K562 (cell line): Measurements from ENCODE around the gene DNASE1L1. TPM values are rescaled to one million over a fixed set of nuclear protein-coding genes. Genes with fewer than 3 reads are reported as not detected.

ENCODE experiments used
- CHD1 ChIP-seq: fragments of 200-600 bp; sonication (generic); IDR thresholded peaks from one replicate; pipeline ENCODE4 v1.6.1; 2012; ENCODE audit warnings: mild to moderate bottlenecking, moderate library complexity, low read length, inconsistent platforms
- ELF2 ChIP-seq: fragments of 250-450 bp; sonication (Bioruptor Pico); IDR thresholded peaks from 2 replicates; pipeline ENCODE4 v1.5.0; 2021; ENCODE audit warnings: mild to moderate bottlenecking
- FOXM1 ChIP-seq, 2 experiments: fragments of 450-650 bp in 1 of 2; sonication (generic) in 1 of 2; formaldehyde crosslinking in 1 of 2; IDR thresholded peaks; 2 replicates each; pipeline versions ENCODE4 v1.6.1 to v1.9.0; 2017 to 2022; ENCODE audit warnings: low read depth in 2 of 2, mild to moderate bottlenecking in 2 of 2, missing genetic modification reagents in 1 of 2, moderate library complexity in 1 of 2
- HDAC1 ChIP-seq, 2 experiments: fragments of 450-650 bp; IDR thresholded peaks; 2 replicates each; pipeline ENCODE4 v1.6.1; 2016 to 2017; ENCODE audit warnings: inconsistent platforms in 1 of 2, mild to moderate bottlenecking in 1 of 2, moderate library complexity in 1 of 2
- HDAC6 ChIP-seq: IDR thresholded peaks from 2 replicates; pipeline ENCODE4 v1.6.1; 2012; ENCODE audit warnings: low read depth, mild to moderate bottlenecking, control low read depth, inconsistent platforms, low read length, moderate library complexity
- JUNB ChIP-seq: fragments of 450-650 bp; formaldehyde crosslinking; conservative IDR thresholded peaks from 2 replicates; pipeline ENCODE4 v1.4.0; 2020; ENCODE audit warnings: mild to moderate bottlenecking
- NFE2 ChIP-seq: IDR thresholded peaks from 2 replicates; pipeline ENCODE4 v1.6.1; 2014; ENCODE audit warnings: antibody characterized with exemption, low read depth
- RHOXF2B ChIP-seq: fragments of 250-450 bp; sonication (Bioruptor Pico); conservative IDR thresholded peaks from 2 replicates; pipeline ENCODE4 v1.5.1; 2021
- TEAD2 ChIP-seq: fragments of 450-650 bp; IDR thresholded peaks from 2 replicates; pipeline ENCODE4 v1.6.1; 2016; ENCODE audit warnings: missing genetic modification characterization, control low read depth, missing compliant biosample characterization
- ZNF584 ChIP-seq: fragments of 200-800 bp; sonication (Bioruptor generic); IDR thresholded peaks from 2 replicates; pipeline ENCODE4 v1.6.1; 2016; ENCODE audit warnings: low read depth, mild to moderate bottlenecking, missing genetic modification characterization, missing compliant biosample characterization
- polyA plus RNA-seq, 8 experiments: library from polyadenylated mRNA; depleted of rRNA in 4 of 8; stranded (reverse) in 5 of 8; unstranded in 3 of 8; fragments of >200 nt; fragmentation: Nextera tagmentation in 2 of 8; fragmentation: Illumina TruSeq in 1 of 8; extraction: Ambion mirVana in 2 of 8; extraction: Trizol in 1 of 8; gene quantifications; 2 replicates each; pipeline versions ENCODE4 v1.2.1 to v1.2.3, GENCODE V29; 2011 to 2014; ENCODE audit warnings: inconsistent platforms in 1 of 8, missing spikeins in 1 of 8
- total RNA-seq, 7 experiments: library from RNA; depleted of rRNA in 6 of 7; stranded (reverse); fragments of >200 nt in 6 of 7; fragmentation: Illumina TruSeq in 2 of 7; extraction: Trizol in 2 of 7; gene quantifications; 2 replicates each; pipeline versions ENCODE4 v1.2.1 to v1.2.3, GENCODE V29; 2011 to 2021; ENCODE audit warnings: low replicate concordance in 1 of 7
- TF ChIP-seq, protein P1 (sequence below): fragments of 450-650 bp; IDR thresholded peaks from 2 replicates; pipeline ENCODE4 v1.7.1; 2018; ENCODE audit warnings: mild to moderate bottlenecking, low read depth; ENCODE audit not compliant: partially characterized antibody
- TF ChIP-seq, protein P2 (sequence below), 2 experiments: fragments of 450-650 bp in 1 of 2; sonication (generic) in 1 of 2; formaldehyde crosslinking in 1 of 2; IDR thresholded peaks; 2 replicates each; pipeline versions ENCODE4 v1.7.1 to v1.9.0; 2016 to 2022; ENCODE audit warnings: inconsistent platforms in 1 of 2, mild to moderate bottlenecking in 1 of 2, missing genetic modification reagents in 1 of 2
- TF ChIP-seq, protein P3 (sequence below): sonication (generic); formaldehyde crosslinking; IDR thresholded peaks from 2 replicates; pipeline ENCODE4 v1.8.1; 2023; ENCODE audit warnings: mild to moderate bottlenecking, missing genetic modification reagents, moderate library complexity

The DNASE1L1 gene
- total and polyA plus RNA-seq, 9 of the 15 experiments (the other 6 are each of a cell fraction or from before 2014, with no cell fraction given), result 0.73 to 12.6 (median 7.9) TPM

DNA sequence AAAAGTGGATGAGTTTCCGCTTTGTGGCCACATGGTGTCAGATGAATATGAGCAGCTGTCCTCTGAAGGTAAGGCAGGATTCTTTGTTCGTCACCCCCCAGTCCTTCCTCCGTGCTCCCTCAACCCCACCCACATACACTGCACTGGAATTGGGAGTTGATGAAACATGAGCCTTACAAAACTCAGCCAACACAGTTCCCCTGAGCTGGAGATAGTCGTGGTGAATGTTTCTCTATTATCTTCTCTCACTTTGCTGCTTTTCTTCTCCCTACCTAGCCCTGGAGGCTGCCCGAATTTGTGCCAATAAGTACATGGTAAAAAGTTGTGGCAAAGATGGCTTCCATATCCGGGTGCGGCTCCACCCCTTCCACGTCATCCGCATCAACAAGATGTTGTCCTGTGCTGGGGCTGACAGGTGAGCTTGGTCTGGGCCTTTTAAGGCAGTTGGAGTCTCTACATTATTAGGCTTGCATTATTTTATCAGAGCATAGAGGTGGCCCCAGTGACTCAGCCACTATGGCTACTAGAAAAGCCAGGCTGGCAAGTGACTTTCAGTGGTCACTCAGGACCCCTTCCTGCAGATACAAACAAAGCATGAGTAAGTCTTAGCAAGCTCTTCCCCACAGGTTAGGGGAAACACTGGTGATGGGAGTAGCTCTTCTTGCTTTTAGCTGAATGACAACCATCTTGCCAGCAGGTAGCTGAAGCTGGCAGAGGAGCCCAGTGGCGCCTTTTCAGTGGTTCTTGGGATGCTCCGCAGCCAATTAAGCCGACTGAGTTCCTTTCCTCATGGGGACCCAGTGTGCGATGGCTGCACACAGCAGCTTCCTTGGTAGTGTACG, 9.3 kb downstream of the DNASE1L1 start (continued):
- TF ChIP-seq, protein P1, sequence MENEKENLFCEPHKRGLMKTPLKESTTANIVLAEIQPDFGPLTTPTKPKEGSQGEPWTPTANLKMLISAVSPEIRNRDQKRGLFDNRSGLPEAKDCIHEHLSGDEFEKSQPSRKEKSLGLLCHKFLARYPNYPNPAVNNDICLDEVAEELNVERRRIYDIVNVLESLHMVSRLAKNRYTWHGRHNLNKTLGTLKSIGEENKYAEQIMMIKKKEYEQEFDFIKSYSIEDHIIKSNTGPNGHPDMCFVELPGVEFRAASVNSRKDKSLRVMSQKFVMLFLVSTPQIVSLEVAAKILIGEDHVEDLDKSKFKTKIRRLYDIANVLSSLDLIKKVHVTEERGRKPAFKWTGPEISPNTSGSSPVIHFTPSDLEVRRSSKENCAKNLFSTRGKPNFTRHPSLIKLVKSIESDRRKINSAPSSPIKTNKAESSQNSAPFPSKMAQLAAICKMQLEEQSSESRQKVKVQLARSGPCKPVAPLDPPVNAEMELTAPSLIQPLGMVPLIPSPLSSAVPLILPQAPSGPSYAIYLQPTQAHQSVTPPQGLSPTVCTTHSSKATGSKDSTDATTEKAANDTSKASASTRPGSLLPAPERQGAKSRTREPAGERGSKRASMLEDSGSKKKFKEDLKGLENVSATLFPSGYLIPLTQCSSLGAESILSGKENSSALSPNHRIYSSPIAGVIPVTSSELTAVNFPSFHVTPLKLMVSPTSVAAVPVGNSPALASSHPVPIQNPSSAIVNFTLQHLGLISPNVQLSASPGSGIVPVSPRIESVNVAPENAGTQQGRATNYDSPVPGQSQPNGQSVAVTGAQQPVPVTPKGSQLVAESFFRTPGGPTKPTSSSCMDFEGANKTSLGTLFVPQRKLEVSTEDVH, result no peak
- TF ChIP-seq ELF2 (no peak), CHD1 (peak; percentile 7), HDAC1 (IDR thresholded peaks at IDR 0.05) (peak in 1 of 2 experiments; percentile 6; a peak in 1 of 4 replicates), NFE2 (no peak), ZNF584 (no peak), TEAD2 (no peak), JUNB (CRISPR knock-in tag) (no peak), HDAC6 (no peak), RHOXF2B (CRISPR knock-in tag) (no peak), FOXM1 (IDR thresholded peaks at IDR 0.05; ENCODE audit: low read depth) (no peak), FOXM1 (CRISPR knock-in tag; IDR thresholded peaks at IDR 0.05; ENCODE audit: low read depth) (peak; percentile 24; the same call in 1 of the 2 replicates)
- TF ChIP-seq, protein P2, sequence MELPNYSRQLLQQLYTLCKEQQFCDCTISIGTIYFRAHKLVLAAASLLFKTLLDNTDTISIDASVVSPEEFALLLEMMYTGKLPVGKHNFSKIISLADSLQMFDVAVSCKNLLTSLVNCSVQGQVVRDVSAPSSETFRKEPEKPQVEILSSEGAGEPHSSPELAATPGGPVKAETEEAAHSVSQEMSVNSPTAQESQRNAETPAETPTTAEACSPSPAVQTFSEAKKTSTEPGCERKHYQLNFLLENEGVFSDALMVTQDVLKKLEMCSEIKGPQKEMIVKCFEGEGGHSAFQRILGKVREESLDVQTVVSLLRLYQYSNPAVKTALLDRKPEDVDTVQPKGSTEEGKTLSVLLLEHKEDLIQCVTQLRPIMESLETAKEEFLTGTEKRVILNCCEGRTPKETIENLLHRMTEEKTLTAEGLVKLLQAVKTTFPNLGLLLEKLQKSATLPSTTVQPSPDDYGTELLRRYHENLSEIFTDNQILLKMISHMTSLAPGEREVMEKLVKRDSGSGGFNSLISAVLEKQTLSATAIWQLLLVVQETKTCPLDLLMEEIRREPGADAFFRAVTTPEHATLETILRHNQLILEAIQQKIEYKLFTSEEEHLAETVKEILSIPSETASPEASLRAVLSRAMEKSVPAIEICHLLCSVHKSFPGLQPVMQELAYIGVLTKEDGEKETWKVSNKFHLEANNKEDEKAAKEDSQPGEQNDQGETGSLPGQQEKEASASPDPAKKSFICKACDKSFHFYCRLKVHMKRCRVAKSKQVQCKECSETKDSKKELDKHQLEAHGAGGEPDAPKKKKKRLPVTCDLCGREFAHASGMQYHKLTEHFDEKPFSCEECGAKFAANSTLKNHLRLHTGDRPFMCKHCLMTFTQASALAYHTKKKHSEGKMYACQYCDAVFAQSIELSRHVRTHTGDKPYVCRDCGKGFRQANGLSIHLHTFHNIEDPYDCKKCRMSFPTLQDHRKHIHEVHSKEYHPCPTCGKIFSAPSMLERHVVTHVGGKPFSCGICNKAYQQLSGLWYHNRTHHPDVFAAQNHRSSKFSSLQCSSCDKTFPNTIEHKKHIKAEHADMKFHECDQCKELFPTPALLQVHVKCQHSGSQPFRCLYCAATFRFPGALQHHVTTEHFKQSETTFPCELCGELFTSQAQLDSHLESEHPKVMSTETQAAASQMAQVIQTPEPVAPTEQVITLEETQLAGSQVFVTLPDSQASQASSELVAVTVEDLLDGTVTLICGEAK (IDR thresholded peaks at IDR 0.05), result no peak
- TF ChIP-seq, protein P2 (CRISPR knock-in tag; IDR thresholded peaks at IDR 0.05), result no peak
- TF ChIP-seq, protein P3, sequence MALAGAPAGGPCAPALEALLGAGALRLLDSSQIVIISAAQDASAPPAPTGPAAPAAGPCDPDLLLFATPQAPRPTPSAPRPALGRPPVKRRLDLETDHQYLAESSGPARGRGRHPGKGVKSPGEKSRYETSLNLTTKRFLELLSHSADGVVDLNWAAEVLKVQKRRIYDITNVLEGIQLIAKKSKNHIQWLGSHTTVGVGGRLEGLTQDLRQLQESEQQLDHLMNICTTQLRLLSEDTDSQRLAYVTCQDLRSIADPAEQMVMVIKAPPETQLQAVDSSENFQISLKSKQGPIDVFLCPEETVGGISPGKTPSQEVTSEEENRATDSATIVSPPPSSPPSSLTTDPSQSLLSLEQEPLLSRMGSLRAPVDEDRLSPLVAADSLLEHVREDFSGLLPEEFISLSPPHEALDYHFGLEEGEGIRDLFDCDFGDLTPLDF (CRISPR knock-in tag), result 0 out of 2 replicates have a peak, but pooled peaks have one; percentile 14
